NCI-H146 treated with DMSO at 0.1 percent for 48 hours (cell line): Measurements from ENCODE around the gene SCART1.
"Not testable (repeated sequence)": the region's sequence is repeated elsewhere in the genome, so short reads cannot be mapped to it uniquely, and the experiment has no call there.

Experiments used
- DNase-seq: peaks from one replicate; lab custom pipeline; 2025; ENCODE audit not compliant: unreplicated experiment; lab: John Stamatoyannopoulos, UW

The SCART1 gene

DNA sequence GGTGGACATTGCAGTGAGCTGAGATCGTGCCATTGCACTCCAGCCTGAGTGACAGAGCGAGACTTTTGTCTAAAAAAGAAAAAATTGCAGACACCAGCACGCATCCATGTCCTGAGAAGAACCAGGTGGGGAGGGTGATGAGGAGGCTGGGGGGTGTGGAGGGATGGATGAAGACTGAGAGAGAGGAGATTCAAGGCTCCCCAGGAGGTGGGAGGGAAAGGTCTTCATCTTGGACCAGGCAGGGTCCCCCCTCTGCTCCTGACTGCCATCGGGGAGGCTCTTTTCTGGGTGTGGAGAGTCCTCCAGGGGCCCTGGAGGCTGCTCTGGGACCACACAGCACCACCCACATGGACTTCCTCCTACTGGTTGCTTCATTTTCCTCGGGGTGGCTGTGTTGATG lies 1.5 kb downstream of the SCART1 start:
- no peak for DNase-seq

DNA sequence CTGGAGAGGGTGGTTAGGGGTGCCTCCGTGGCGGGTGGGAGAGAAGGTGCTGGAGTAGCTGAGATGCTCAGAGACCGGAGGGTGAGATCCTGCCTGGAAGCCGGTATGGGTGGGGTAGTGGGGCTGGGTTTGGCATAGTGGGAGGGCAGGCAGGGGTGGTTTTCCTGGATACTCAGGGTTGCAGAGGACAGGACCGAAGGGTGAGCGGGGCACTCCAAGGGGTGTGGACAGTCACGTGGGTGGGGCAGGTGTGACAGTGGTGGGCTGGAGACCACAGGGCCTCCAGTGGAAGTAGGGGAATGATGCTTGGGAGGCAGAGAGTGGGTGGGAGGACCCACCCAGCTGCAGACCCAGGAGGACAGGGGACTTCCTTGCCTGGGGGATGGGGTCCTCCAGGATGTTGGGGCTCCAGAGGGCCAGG lies 1.9 kb downstream of the SCART1 start:
- DNase-seq, result no peak

DNA sequence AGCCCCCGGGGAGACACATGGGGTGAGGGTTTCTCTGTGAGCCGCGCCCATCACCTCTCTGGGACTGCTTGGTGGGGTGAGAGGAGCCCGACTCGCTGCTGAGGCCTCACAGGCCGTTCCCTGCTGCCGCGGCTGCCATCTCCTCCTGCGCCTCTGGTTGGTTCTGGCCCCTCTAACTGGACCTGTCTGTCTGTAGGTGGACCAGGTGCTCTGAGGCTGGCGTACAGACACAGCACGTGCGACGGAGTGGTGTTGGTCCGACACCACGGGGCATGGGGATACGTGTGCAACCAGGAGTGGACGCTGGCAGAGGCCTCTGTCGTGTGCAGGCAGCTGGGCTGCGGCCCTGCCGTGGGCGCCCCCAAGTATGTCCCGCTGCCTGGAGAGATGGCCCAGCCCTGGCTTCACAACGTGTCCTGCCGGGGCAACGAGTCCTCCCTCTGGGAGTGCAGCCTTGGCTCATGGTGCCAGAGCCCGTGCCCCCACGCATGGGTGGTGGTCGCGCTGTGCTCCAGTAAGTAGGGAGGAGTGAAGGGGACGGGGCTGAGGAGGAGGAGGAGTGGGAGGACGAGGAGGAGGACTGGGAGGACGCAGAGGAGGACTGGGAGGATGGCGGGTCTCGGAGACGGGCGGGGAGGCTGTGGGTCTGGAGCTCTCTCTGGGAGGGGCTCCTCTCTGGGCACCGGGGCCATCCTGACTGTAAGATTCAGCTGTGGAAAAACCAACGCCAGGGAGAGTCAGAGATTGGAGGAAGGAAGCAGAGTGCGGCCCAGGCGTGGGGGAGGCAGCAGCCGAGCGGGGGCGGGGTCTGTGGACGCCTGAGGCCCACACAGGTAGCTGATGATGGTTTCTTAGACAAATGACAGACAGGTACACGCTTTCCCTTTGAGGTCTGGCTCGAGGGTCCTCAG lies 2.6 kb downstream of the SCART1 start:
- DNase-seq, result no peak

- DNase-seq, result no peak
Observed at GRCh38 chr10:133457100-133457841, 3.5 kb downstream of the SCART1 start.

- DNase-seq, result no peak
Observed at GRCh38 chr10:133458021-133458709, 4.4 kb downstream of the SCART1 start.

DNA sequence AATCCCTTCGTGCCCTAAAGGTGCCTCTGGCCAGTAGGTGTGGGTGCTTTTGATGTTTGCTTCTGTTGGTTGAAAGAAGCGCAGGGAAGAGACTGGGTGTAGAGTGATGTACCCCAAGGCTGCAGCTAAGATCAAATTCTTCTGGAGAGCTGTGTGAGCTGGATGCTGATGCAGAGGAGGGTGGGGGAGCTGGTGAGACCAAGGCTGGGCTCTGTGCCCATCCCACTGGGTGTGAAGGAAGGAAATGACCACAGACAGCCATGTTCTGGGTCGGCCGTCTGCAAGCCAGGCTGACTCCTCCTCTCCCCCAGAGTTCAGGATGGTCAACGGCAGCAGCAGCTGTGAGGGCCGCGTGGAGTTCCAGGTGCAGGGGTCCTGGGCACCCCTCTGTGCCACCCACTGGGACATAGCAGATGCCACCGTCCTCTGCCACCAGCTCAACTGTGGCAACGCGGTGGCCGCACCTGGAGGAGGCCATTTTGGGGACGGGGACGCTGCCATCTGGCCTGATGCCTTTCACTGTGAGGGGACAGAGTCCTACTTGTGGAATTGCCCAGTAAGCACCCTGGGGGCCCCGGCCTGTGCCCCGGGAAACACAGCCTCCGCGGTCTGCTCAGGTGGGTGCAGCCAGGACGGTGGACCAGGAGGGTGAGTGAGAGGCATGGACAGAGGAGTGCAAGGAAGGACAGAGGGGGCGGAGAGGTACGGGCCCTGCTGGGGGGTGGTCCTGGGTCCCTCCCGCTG lies 5.1 kb downstream of the SCART1 start:
- DNase-seq, result no peak

GRCh38 chr10:133459454-133460207 lies 5.9 kb downstream of the SCART1 start:
- no peak for DNase-seq

GRCh38 chr10:133460208-133460769 lies 6.5 kb downstream of the SCART1 start:
- DNase-seq, result no peak

GRCh38 chr10:133461027-133461426 lies 7.3 kb downstream of the SCART1 start:
- no peak for DNase-seq

- DNase-seq, result no peak
Observed at GRCh38 chr10:133461841-133462240, 8.1 kb downstream of the SCART1 start.

GRCh38 chr10:133462512-133463305 lies 9.0 kb downstream of the SCART1 start:
- DNase-seq, result no peak

DNA sequence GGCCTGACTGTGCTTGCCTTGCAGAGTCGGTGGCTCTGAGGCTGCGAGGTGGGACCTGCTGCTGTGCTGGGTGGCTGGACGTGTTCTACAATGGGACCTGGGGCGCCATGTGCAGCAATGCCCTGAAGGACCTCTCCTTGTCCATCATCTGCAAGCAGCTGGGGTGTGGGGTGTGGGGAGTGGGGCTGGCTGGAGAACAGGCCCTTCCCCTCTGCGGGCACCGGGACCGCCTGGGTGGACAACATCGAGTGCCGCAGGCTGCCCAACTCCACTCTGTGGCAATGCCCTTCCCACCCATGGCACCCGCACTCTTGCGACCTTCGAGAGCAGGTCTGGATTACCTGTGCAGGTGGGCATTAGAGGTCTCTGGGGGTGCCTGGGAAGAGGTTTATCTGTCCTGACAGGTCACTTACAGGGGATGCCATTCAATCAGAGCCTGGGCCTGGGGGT lies 10.9 kb downstream of the SCART1 start:
- DNase-seq, result no peak

GRCh38 chr10:133465191-133465949 lies 11.6 kb downstream of the SCART1 start:
- DNase-seq, result no peak

DNA sequence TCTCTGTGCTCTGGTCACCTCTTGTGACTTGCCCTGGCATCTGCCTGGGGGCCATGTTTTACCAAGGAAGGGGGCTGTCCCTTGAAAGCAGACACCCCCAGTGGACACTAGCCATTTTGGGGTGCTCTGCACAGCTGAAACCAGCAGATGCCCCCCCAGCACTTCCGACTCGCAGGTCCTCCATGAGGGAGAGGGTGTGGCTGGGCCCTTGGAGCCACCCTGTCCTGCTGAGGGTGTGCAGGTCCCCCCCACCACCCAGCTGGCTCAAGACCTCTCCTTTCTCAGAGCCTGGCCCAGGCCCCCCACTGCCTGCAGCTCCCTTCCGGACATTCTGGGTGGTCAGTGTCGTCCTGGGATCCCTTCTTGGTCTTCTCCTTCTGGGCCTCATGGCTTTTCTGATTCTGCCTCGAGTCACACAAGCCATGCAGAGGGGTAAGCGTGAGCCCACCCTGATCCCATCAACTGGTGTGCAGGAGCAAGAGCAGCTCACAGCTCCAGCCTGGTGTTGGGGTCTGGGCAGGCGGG lies 12.3 kb downstream of the SCART1 start:
- no peak for DNase-seq

DNA sequence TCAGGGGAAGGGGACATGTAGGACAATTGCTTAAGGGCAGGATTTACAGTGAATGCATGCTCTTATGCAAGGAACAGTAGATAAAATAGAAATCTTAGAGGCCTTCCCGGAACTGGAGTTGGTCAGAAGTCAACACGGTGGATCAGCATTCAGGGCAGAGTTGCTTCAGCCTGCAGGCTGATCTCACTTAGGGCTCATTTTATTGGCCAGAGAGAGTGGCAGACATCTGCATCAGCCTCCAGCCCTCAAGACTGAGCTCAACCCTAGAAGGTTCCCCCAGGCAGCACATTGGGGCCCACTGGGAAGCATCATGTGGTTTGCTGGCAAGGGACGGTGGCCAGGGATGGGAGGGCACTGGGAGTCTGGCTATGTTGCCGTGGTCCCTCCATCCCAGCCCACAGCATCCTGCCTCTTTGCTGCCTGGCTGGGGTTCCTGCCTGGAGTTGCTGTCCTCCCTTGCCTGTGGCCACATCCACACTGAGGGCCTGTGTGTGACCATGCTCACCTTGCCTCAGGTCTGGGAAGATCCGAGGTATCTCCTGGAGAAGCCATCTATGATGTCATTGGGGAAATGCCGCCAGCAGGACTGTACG lies 13.0 kb downstream of the SCART1 start:
- DNase-seq, result no peak

- DNase-seq, result no peak
Observed at GRCh38 chr10:133467286-133467911, 13.7 kb downstream of the SCART1 start.

GRCh38 chr10:133469205-133469604 lies 15.5 kb downstream of the SCART1 start:
- not testable (repeated sequence) for DNase-seq
